Measurements from ENCODE around the gene CHAMP1.
A peak's percentile ranks its signal among the peaks of the same experiment; 100 is the strongest.
"Not testable (repeated sequence)": the region's sequence is repeated elsewhere in the genome, so short reads cannot be mapped to it uniquely, and the experiment has no call there.

Gene CHAMP1

GRCh38 chr13:114299604-114300305, 14.5 kb upstream of the CHAMP1 start:
- DNase-seq = no peak

GRCh38 chr13:114303700-114304327, 10.5 kb upstream of the CHAMP1 start:
- DNase-seq = no peak

DNA sequence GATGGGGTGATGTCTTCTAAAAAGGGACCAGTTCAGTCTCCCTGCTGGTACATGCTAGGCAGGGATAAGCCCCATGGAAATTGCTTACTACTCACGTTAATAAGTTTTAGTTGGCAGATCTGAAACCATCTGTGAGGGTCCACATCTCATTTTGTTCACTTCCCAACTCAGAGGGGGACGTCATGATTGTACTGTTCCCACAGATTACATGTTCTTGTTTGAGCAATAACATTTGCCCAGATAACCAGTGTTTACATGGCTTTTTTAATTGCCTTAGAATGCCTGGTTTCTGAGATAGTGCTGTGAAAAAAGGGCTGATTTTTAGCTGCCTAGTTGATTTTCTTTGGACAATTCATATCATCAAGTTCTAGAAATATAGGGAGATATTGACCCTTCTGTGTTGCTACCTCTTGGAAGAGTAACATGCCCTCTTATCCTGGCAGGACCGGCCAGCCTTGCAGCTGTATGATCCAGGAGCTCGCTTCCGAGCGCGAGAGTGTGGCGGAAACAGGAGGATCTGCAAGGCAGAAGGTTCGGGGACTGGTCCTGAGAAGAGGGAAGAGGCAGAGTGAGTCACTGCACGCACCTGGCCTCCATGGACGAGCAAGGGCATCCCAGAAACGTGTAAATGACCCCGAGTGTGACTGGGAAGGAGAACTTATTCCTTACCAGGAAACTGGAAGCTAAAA, 9.8 kb upstream of the CHAMP1 start:
- no peak for DNase-seq

DNA sequence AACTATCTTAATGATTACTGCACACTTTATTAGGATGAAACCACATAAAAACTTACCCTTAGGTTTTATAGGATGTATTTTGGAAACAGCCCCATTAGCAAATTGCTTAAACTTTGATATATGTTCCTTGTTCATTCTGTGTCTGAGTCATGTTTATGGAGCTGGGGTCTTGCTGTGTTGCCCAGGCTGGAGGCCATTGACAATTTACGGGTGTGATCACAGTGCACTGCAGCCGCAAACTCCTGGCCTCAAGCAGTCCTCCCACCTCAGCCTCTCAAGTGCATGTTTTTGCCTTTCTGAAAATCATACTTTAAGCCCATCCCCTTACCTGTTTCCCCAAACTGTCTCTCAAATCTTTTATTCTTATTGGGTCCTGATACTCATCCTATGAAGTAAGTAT, 5.2 kb upstream of the CHAMP1 start:
- DNase-seq = no peak

DNA sequence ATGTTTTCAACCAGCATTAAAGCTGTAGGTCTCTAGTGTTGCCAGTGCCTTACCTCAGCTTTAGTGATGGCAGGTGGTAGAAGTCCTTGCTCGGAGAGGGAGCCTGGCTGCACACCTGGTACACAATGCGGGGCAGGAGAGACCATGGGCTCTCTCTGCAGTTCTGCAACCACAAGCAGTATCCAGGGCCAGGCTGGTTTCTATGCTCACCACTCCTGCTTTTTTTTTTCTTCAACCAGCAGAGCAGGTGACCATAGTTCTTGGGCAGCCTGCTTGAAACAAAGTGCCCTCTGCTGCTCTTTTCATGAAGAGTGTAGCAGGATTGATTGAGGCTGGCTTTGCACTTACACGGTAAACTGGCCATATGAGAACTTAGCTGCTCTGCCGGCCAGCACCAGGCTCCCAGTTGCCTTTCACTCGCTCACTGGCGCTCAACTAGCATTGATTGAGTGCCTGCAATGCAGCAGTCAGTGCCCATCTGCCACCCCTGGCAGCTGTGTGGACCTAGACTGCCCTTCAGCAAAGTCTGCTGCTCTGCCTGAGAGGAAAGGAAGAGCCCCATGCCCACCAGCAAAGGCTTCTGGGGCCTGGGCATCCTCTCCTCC, 4.4 kb upstream of the CHAMP1 start:
- DNase-seq = no peak

DNA sequence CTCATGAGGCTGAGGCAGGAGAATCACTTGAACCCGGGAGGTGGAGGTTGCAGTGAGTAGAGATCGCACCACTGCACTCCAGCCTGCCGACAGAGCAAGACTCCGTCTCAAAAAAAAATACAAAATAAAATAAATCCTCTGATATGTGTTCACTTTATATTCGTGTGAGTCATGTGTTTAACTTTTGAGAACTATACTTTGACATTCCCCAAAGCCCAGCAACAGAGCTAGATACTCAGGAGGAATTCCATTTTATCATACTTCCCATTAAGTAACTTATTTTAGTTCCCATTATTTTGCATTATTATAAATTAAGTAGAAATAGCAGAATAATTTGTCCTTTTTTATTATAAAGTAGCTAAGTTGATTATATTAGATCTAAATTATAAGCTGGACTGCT, 3.3 kb upstream of the CHAMP1 start:
- no peak for DNase-seq

- no peak for DNase-seq
Observed at GRCh38 chr13:114311387-114311786, 2.9 kb upstream of the CHAMP1 start.

- DNase-seq = no peak
Observed at GRCh38 chr13:114311908-114312307, 2.4 kb upstream of the CHAMP1 start.

GRCh38 chr13:114313061-114313860, 1.0 kb upstream of the CHAMP1 start:
- peak; percentile 50 for DNase-seq

GRCh38 chr13:114315074-114315785, 927 bp downstream of the CHAMP1 start:
- DNase-seq = peak; percentile 30

- no peak for DNase-seq
Observed at GRCh38 chr13:114318624-114319023, 4.3 kb downstream of the CHAMP1 start.

GRCh38 chr13:114319441-114319913, 5.2 kb downstream of the CHAMP1 start:
- no peak for DNase-seq

DNA sequence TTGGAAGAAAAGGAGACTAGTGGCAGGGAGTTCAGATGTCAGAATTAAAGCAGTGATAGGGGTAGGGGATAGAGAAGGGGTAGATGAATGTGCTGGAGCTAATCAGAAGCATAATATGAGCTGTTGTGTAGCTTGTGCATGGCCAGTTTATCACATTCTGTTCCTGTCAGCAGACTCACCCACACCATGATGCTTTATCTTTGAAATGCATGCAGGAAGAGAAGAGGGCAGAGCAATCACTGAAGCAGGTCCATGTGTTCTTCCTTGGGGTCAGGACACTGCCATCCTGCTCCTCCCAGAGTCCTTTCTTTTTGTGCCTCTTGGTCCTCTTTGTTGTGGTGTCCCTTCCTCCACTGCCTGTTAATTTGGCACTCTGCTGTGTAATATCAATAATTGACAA, 5.8 kb downstream of the CHAMP1 start:
- DNase-seq = no peak

- no peak for DNase-seq
Observed at GRCh38 chr13:114321256-114321655, 7.0 kb downstream of the CHAMP1 start.

- no peak for DNase-seq
Observed at GRCh38 chr13:114323349-114323748, 9.0 kb downstream of the CHAMP1 start.

DNA sequence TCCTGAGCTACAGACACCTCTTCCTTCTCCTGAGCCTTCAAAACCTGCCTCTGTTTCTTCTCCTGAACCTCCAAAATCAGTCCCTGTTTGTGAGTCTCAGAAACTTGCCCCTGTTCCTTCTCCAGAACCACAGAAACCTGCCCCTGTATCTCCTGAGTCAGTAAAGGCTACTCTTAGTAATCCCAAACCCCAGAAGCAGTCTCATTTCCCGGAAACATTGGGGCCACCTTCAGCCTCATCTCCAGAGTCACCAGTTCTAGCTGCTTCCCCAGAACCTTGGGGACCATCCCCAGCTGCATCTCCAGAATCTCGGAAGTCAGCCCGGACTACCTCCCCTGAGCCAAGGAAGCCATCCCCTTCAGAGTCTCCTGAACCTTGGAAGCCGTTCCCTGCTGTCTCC, 10.0 kb downstream of the CHAMP1 start:
- peak; percentile 47 for DNase-seq

DNA sequence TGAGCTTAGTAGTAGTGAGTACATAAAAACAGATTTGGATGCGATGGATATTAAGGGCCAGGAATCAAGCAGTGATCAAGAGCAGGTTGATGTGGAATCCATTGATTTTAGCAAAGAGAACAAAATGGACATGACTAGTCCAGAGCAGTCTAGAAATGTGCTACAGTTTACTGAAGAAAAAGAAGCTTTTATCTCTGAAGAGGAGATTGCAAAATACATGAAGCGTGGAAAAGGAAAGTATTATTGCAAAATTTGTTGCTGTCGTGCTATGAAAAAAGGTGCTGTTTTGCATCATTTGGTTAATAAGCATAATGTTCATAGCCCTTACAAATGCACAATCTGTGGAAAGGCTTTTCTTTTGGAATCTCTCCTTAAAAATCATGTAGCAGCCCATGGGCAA, 11.4 kb downstream of the CHAMP1 start:
- no peak for DNase-seq

DNA sequence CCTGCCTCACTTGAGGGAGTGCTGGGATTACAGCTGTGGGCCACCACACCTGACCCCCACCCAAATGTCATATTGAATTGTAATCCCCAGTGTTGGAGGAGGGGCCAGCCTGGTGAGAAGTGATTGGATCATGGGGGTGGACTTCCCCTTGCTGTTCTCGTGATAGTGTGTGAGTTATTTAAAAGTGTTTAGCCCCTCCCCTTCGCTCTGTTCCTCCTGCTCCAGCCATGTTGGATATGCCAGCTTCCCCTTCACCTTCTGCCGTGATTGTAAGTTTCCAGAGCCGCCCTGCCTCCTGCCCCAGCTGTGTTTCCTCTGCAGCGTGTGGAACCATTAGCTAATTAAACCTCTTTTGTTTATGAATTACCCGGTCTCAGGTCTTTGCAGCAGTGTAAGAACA, 13.7 kb downstream of the CHAMP1 start:
- no peak for DNase-seq

DNA sequence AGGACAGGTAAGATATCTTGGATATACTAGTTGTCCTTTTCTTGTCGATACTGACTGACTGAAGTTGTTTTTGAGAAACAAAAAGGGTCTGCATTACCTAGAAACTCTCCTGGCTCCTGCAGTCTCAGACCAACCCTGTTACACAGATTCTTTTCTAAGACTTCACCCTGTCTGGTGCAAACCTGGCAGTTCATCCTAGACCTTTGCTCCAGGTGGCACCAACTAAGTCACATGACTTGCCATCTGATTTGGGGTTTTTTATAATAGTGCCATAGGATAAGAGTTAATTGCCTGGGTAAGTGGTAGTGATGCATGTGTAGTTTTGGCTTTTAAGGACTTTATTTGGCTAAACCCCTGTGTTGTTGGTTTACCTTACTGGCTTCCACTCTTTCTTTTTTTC, 14.3 kb downstream of the CHAMP1 start:
- DNase-seq = no peak

DNA sequence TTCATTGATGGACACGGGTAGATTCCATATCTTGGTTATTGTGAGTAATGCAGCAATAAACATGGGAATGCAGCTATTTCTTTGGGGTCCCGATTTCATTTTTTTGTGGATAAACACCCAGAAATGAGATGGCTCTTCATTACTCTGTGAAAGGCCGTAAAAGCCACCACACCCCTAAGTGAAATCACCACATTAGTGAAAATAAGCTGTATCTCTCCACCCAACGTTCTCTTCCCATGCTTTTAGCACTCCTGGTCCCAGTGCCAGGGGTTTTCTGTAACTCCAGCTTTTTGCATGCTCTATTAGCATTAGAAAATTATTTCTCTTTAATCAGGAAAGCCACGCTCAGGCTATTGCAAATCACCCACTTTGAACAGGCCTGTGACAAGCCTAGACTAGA, 15.8 kb downstream of the CHAMP1 start:
- DNase-seq = no peak

GRCh38 chr13:114333881-114334280, 19.6 kb downstream of the CHAMP1 start:
- not testable (repeated sequence) for DNase-seq
